ENCODE results near the gene SHANK2.

GRCh38 chr11:71222318-71223080 is 29.9 kb downstream of the SHANK2 start:
- no peak for TF ChIP-seq CTCF (optimal IDR thresholded peaks at IDR 0.05 in 1 of 3, IDR thresholded peaks at IDR 0.05 in 1 of 3, conservative IDR thresholded peaks at IDR 0.05 in 1 of 3; ENCODE audit: extremely low read depth in 1 of 3, insufficient read depth in 2 of 3, low read length in 3 of 3)
- TF ChIP-seq EZH2 (IDR thresholded peaks at IDR 0.05; ENCODE audit: low read length) = no peak
